GM12864 (cell line): Measurements from ENCODE around the gene ZCWPW2.

Experiments used
- DNase-seq: peaks from one replicate; pipeline ENCODE4 v3.0.0-alpha.2; 2011; ENCODE audit warnings: low read depth
- H3K4me3 ChIP-seq: 2 replicates; pipeline ENCODE4 v1.5.1; 2011; ENCODE audit warnings: mild to moderate bottlenecking, low read depth, low read length, control low read depth
- TF ChIP-seq, protein P1 (sequence below): IDR thresholded peaks from 2 replicates; pipeline ENCODE4 v1.5.1; 2011; ENCODE audit warnings: low read depth, mild to moderate bottlenecking, moderate library complexity, low read length, control low read depth, inconsistent platforms; ENCODE audit errors: missing control alignments

Gene ZCWPW2

GRCh38 chr3:28334552-28334951 lies 14.0 kb upstream of the ZCWPW2 start:
- H3K4me3 ChIP-seq: no peak overlapping the region
- DNase-seq: no peak
- TF ChIP-seq, protein P1, sequence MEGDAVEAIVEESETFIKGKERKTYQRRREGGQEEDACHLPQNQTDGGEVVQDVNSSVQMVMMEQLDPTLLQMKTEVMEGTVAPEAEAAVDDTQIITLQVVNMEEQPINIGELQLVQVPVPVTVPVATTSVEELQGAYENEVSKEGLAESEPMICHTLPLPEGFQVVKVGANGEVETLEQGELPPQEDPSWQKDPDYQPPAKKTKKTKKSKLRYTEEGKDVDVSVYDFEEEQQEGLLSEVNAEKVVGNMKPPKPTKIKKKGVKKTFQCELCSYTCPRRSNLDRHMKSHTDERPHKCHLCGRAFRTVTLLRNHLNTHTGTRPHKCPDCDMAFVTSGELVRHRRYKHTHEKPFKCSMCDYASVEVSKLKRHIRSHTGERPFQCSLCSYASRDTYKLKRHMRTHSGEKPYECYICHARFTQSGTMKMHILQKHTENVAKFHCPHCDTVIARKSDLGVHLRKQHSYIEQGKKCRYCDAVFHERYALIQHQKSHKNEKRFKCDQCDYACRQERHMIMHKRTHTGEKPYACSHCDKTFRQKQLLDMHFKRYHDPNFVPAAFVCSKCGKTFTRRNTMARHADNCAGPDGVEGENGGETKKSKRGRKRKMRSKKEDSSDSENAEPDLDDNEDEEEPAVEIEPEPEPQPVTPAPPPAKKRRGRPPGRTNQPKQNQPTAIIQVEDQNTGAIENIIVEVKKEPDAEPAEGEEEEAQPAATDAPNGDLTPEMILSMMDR: no peak

- TF ChIP-seq, protein P1: no peak
- no peak for DNase-seq
- H3K4me3 ChIP-seq: no peak overlapping the region
Observed at GRCh38 chr3:28335246-28335645, 13.3 kb upstream of the ZCWPW2 start.

GRCh38 chr3:28337230-28337629 lies 11.3 kb upstream of the ZCWPW2 start:
- no peak overlapping the region for H3K4me3 ChIP-seq
- DNase-seq: no peak
- TF ChIP-seq, protein P1: no peak

- TF ChIP-seq, protein P1: no peak
- DNase-seq: no peak
- no peak overlapping the region for H3K4me3 ChIP-seq
Observed at GRCh38 chr3:28343144-28343543, 5.4 kb upstream of the ZCWPW2 start.

DNA sequence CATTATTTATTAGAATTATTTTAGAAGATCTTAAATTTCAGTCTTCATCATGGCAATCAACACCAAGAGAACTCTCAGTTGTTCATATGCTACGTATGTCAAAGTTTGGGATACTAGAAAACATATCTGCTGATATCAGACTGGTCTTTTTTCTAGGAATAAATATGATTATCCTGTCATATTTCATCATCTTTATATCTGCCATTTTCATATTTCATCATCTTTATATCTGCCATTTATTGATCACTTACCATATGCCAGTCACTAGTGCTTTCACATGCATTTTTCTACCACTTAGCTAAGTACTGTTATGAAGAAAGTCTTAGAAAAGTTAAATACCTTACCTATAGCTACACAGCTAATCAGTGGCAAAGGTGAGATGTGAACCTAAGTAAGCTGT lies 2.8 kb upstream of the ZCWPW2 start:
- DNase-seq: no peak
- TF ChIP-seq, protein P1: no peak
- H3K4me3 ChIP-seq: no peak overlapping the region

GRCh38 chr3:28347374-28348264 lies 902 bp upstream of the ZCWPW2 start:
- H3K4me3 ChIP-seq: peak overlapping the region; percentile 72
- TF ChIP-seq, protein P1: no peak
- DNase-seq: no peak

DNA sequence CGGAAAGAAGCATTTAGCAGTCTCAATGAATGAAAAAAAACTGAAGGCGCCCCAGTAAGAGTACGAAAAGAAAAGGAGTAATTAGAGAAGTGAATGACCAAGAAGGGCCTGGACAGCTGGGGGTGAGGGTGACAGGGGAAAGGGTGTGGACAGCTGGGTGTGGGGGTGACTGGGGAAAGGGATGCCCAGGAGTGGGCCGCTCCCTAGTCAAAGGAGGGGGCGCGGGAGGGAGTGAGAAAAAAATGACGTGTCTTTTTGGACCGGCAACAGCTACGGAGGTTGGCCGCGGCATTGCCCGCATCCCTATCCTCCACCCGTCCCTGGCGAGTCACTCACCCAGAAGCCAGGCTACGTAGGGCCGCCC lies 274 bp upstream of the ZCWPW2 start:
- TF ChIP-seq, protein P1: no peak
- DNase-seq: no peak
- peak overlapping the region; percentile 72 for H3K4me3 ChIP-seq
